Ishikawa (cell line): Measurements from ENCODE around the gene WEE2.

Source experiments
- CEBPB ChIP-seq: IDR thresholded peaks from 2 replicates; pipeline ENCODE4 v1.6.1; 2012
- CREB1 ChIP-seq: IDR thresholded peaks from 2 replicates; pipeline ENCODE4 v1.6.1; 2012; ENCODE audit warnings: low read depth
- EGR1 ChIP-seq: IDR thresholded peaks from 2 replicates; pipeline ENCODE4 v1.6.1; 2012
- EP300 ChIP-seq: IDR thresholded peaks from 2 replicates; pipeline ENCODE4 v1.6.1; 2012; ENCODE audit warnings: borderline replicate concordance
- FOXM1 ChIP-seq: IDR thresholded peaks from 2 replicates; pipeline ENCODE4 v1.6.1; 2012; ENCODE audit warnings: low read depth, borderline replicate concordance
- NFIC ChIP-seq: IDR thresholded peaks from 2 replicates; pipeline ENCODE4 v1.6.1; 2012
- RAD21 ChIP-seq: IDR thresholded peaks from 2 replicates; pipeline ENCODE4 v1.6.1; 2012; ENCODE audit warnings: low read depth
- TAF1 ChIP-seq: IDR thresholded peaks from 2 replicates; pipeline ENCODE4 v1.6.1; 2012; ENCODE audit warnings: low read depth, mild to moderate bottlenecking
- TCF12 ChIP-seq: IDR thresholded peaks from 2 replicates; pipeline ENCODE4 v1.6.1; 2012; ENCODE audit warnings: low read depth
- TEAD4 ChIP-seq: IDR thresholded peaks from 2 replicates; pipeline ENCODE4 v1.6.1; 2012
- YY1 ChIP-seq: IDR thresholded peaks from 2 replicates; pipeline ENCODE4 v1.6.1; 2012; ENCODE audit warnings: low read depth
- ZBTB7A ChIP-seq: IDR thresholded peaks from 2 replicates; pipeline ENCODE4 v1.6.1; 2012; ENCODE audit warnings: low read depth
- TF ChIP-seq, protein P1 (sequence below): IDR thresholded peaks from 2 replicates; pipeline ENCODE4 v1.6.1; 2012
- TF ChIP-seq, protein P2 (sequence below): IDR thresholded peaks from 2 replicates; pipeline ENCODE4 v1.6.1; 2012; ENCODE audit warnings: low read depth, mild to moderate bottlenecking
- TF ChIP-seq, protein P3 (sequence below): IDR thresholded peaks from 2 replicates; pipeline ENCODE4 v1.6.1; 2012

The WEE2 gene

DNA sequence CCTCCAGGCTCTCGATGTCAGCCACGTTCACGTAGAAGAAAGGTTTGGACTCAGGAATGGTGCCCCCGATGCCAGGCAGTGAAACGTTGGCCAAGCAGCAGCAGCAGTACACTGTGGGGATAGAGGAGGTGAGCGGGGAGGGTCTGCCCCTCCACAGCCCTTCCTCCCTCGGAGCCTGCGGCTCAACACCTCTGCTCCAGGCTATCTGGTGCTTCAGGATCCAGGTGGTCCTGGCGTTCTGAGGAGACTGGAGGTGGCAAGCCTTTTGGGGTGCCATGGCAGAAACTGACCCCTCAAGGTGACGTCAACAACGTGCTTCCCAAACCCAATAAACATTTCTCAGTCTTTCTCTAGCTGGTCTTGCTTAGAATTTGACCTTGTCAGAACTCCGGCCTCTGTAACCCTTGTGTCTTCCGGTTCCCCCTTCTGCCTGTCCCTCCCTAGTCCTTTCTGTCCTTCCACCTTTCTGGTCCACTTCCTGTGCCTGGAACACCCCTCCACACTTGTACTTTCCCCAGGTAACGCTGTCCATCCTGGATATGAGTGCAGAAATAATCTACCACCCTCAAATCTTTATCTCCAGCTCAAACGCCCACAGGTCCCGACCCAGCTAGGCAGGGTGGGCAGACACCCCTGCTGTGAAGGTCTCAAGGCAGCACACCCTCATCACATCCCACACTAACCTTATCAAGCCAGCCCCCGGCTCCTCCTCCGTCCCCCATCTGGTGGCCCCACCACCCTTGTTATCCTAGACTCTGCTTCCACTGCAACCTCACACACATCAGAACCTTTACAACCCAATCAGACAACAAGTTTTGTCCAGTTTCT lies 42.7 kb upstream of the WEE2 start:
- TF ChIP-seq TAF1 (no peak), EP300 (no peak), RAD21 (no peak), NFIC (no peak), CREB1 (no peak), FOXM1 (no peak)
- TF ChIP-seq, protein P1, sequence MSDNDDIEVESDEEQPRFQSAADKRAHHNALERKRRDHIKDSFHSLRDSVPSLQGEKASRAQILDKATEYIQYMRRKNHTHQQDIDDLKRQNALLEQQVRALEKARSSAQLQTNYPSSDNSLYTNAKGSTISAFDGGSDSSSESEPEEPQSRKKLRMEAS, result no peak
- TF ChIP-seq, protein P2, sequence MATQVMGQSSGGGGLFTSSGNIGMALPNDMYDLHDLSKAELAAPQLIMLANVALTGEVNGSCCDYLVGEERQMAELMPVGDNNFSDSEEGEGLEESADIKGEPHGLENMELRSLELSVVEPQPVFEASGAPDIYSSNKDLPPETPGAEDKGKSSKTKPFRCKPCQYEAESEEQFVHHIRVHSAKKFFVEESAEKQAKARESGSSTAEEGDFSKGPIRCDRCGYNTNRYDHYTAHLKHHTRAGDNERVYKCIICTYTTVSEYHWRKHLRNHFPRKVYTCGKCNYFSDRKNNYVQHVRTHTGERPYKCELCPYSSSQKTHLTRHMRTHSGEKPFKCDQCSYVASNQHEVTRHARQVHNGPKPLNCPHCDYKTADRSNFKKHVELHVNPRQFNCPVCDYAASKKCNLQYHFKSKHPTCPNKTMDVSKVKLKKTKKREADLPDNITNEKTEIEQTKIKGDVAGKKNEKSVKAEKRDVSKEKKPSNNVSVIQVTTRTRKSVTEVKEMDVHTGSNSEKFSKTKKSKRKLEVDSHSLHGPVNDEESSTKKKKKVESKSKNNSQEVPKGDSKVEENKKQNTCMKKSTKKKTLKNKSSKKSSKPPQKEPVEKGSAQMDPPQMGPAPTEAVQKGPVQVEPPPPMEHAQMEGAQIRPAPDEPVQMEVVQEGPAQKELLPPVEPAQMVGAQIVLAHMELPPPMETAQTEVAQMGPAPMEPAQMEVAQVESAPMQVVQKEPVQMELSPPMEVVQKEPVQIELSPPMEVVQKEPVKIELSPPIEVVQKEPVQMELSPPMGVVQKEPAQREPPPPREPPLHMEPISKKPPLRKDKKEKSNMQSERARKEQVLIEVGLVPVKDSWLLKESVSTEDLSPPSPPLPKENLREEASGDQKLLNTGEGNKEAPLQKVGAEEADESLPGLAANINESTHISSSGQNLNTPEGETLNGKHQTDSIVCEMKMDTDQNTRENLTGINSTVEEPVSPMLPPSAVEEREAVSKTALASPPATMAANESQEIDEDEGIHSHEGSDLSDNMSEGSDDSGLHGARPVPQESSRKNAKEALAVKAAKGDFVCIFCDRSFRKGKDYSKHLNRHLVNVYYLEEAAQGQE, result no peak
- TF ChIP-seq, protein P3, sequence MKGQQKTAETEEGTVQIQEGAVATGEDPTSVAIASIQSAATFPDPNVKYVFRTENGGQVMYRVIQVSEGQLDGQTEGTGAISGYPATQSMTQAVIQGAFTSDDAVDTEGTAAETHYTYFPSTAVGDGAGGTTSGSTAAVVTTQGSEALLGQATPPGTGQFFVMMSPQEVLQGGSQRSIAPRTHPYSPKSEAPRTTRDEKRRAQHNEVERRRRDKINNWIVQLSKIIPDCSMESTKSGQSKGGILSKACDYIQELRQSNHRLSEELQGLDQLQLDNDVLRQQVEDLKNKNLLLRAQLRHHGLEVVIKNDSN, result no peak

DNA sequence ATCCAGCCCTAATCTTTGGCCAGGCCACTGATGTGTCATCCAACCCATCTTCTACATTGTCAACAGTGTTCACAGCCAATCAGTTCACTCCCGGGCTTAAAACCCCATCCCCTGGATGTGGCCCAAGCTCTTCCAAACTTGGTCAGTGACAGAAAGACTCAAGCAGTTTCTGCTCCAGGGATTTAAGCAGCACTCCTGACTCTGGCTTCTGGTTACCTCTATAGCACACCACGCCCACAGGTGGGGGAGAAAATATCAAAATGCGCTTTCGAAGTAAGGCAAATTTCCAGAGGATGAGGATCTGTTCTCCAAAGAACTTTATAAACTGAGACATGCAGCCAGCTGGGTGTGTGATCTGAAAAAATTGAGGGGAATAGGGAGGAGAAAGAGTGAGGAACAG lies 42.1 kb upstream of the WEE2 start:
- TF ChIP-seq CREB1 (no peak), NFIC (no peak)

DNA sequence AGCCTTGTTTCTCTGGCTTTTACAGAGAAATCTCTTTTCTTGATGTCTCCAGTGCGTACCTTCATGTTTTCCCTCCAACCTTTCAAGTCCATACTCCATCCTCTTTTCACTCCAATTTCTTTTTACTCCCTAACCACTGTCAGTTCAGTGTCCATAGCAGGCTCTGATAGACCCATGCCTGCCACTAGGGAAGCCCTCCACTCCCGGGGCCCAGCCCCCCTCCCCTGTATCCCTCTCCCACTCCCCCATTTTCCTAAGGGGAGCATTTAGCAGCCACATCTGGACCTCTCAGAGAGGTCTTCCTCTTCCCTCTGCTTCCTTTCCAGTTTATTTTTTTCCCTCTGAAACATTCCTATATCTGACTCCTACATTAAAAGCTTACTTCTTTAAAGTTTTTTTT lies 39.3 kb upstream of the WEE2 start:
- no peak for TF ChIP-seq TAF1
- TF ChIP-seq EP300, result no peak
- no peak for TF ChIP-seq TEAD4
- TF ChIP-seq, protein P2, result no peak
- TF ChIP-seq, protein P1, result no peak
- TF ChIP-seq RAD21, result no peak
- no peak for TF ChIP-seq TCF12
- TF ChIP-seq ZBTB7A, result no peak
- no peak for TF ChIP-seq YY1
- TF ChIP-seq NFIC, result no peak
- TF ChIP-seq, protein P3, result no peak
- no peak for TF ChIP-seq CREB1
- TF ChIP-seq CEBPB, result no peak
- no peak for TF ChIP-seq EGR1
- TF ChIP-seq FOXM1, result no peak

DNA sequence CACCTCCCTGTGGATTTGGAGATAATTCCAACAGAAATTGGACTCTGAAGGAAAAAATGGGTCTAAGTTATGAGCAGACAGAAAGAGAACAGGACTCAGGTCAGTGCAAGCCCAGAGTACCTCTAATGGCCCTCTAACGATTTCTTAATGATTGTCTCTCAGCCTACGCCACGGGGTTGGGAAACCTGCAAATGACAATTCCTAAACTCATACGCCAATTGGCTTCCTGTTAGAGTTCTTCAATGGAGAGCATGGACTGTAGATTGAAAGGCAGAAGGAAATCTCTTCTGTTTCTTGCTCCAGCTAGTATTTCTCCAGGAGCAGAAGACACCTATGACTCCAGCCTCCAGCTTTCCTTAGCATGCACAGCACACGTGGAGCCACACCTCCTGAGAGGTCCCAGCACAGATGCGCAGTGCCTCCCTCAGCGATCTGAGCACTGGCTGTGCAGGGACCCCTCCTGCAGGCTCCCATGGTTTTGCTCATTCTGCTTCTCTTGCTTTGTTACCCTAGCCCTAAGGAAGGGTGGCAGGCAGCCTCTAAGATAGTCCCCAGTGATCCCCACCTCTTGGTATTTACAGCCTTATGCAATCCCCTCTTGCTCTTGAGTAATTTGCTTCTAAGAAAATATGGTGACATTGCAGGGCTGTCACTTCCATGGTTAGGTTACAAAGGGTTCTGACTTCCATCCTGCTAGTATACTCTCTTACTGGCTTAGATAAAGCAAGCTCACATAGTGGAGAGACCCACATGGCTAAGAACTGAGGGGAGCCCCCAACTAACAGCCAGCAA lies 36.3 kb upstream of the WEE2 start:
- no peak for TF ChIP-seq TAF1
- no peak for TF ChIP-seq TCF12
- no peak for TF ChIP-seq TEAD4
- TF ChIP-seq CEBPB, result no peak
- TF ChIP-seq, protein P1, result no peak
- TF ChIP-seq, protein P3, result no peak
- TF ChIP-seq RAD21, result no peak
- no peak for TF ChIP-seq CREB1
- TF ChIP-seq EP300, result no peak
- TF ChIP-seq ZBTB7A, result no peak
- no peak for TF ChIP-seq NFIC
- no peak for TF ChIP-seq EGR1

DNA sequence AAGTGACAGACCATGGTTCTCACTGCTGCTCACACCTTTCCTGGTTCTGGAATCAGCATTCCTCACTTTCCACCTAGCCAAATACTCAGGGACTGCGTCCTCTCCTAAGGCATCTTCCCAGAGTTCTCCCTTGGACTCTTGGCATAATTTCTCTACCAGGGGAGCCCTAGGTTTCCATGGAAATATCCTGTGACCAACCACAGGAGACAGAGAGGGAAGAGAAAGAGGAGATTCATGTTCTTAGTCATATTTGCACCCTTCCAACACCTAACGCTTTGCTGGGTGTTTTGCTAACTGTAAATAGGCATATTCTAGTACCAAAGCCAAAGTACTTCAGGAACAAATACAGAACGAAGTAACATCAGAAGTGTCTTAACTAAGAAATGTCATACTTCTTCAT lies 34.8 kb upstream of the WEE2 start:
- TF ChIP-seq CEBPB (no peak), CREB1 (no peak), RAD21 (no peak), FOXM1 (no peak), EGR1 (no peak), EP300 (no peak), TCF12 (no peak), YY1 (no peak), NFIC (no peak), TEAD4 (no peak), TAF1 (no peak), ZBTB7A (no peak)
- TF ChIP-seq, protein P3, result no peak
- TF ChIP-seq, protein P2, result no peak
- TF ChIP-seq, protein P1, result no peak
